GM12892 (cell line): ENCODE measurements around the gene TRAPPC2L.

Experiments used
- DNase-seq: peaks from one replicate; pipeline ENCODE4 v3.0.0; 2011; ENCODE audit not compliant: insufficient read length
- FAIRE-seq: peaks from 2 replicates; lab custom pipeline; 2011; peaks lifted over from hg19 to GRCh38; lab: Jason Lieb, UNC
- POLR2A ChIP-seq: IDR thresholded peaks from 2 replicates; pipeline ENCODE4 v1.6.1; 2011; ENCODE audit warnings: low read depth, low read length, control low read depth
- POLR2AphosphoS5 ChIP-seq: IDR thresholded peaks from 2 replicates; pipeline ENCODE4 v1.6.1; 2011; ENCODE audit warnings: low read depth, low read length, control low read depth
- TAF1 ChIP-seq: IDR thresholded peaks from 2 replicates; pipeline ENCODE4 v1.6.1; 2011; ENCODE audit warnings: low read depth, mild to moderate bottlenecking, control low read depth, low read length, borderline replicate concordance

The TRAPPC2L gene

DNA sequence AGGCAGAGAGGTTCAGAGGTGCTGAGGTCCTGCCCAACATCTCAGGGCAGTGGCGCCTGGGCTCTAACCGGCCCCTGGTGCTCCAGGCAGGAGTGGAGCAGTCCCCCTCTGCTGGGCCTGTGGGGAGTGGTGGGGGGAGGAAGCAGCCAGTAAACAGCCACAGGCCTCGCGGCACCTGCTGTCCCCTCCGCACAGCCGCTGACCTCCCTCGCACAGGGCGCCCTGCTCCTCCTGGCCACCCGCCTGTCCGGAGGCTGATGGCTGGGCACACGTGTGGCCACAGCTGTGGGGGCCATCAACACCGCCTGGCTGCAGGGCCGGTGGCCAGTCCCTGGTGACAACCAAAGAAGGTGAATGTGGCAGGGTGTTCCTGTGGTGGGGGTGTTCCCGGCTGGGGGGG, 46.3 kb downstream of the TRAPPC2L start:
- no peak for DNase-seq
- FAIRE-seq, result no peak
- TF ChIP-seq POLR2AphosphoS5, result no peak
- TF ChIP-seq POLR2A, result no peak
- no peak for TF ChIP-seq TAF1

- no peak for FAIRE-seq
- TF ChIP-seq TAF1 (no peak), POLR2A (no peak), POLR2AphosphoS5 (no peak)
- DNase-seq, result no peak
Observed at GRCh38 chr16:88904676-88905365, 47.9 kb downstream of the TRAPPC2L start.

- no peak for FAIRE-seq
- no peak for TF ChIP-seq TAF1
- TF ChIP-seq POLR2AphosphoS5, result no peak
- TF ChIP-seq POLR2A, result no peak
- peak; percentile 87 for DNase-seq
Observed at GRCh38 chr16:88905563-88905962, 48.6 kb downstream of the TRAPPC2L start.

GRCh38 chr16:88906020-88906419, 49.1 kb downstream of the TRAPPC2L start:
- TF ChIP-seq TAF1, result no peak
- no peak for TF ChIP-seq POLR2AphosphoS5
- TF ChIP-seq POLR2A, result no peak
- DNase-seq (no peak), FAIRE-seq (no peak)

DNA sequence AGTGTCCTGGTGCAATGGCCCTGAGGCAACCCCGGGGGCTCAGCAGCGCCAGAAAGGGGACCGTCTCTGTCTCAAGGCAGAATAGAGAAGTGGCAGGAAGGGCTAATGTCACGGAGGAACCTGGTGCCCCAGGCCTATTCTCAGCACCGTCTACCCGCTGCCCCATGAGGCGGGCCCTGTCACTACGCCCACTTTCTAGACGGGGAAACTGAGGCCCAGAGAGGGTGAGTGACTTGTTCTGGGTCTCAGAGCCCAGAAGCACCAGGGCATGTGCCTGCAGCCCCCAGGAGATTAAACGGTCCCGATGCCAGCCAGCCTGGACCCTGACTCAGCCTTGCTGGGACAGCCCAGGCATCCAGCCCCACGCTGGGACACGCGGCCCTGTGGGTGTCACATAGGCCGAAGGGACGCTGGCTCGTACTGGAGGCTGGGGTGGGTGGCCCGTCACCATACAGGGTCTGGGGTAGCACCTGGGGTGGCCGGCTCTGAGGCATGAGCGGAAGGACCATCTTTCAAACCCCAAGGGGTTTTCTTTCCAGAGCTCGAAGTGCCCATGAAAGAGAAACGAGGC, 49.7 kb downstream of the TRAPPC2L start:
- TF ChIP-seq POLR2A, result no peak
- TF ChIP-seq TAF1, result no peak
- no peak for TF ChIP-seq POLR2AphosphoS5
- no peak for DNase-seq
- FAIRE-seq, result no peak

DNA sequence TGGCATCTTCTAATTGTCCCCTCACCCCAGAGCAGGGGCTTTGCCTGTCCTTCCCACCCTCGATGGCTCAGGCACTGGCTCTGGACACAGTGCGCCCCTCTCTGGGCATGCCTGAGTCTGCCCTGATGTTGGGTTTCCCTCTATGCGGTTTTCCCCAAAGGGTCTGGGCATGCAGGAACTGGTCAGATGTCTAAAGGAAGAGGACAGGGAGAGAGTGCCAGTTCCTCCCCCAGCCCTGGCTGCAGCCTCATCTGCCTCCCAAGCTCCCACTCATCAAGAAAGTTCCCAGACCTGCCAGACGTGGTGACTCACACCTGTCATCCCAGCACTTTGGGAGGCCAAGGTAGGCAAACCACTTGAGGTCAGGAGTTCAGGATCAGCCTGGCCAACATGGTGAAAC, 50.8 kb downstream of the TRAPPC2L start:
- FAIRE-seq, result no peak
- no peak for DNase-seq
- TF ChIP-seq POLR2A (no peak), TAF1 (no peak), POLR2AphosphoS5 (no peak)

DNA sequence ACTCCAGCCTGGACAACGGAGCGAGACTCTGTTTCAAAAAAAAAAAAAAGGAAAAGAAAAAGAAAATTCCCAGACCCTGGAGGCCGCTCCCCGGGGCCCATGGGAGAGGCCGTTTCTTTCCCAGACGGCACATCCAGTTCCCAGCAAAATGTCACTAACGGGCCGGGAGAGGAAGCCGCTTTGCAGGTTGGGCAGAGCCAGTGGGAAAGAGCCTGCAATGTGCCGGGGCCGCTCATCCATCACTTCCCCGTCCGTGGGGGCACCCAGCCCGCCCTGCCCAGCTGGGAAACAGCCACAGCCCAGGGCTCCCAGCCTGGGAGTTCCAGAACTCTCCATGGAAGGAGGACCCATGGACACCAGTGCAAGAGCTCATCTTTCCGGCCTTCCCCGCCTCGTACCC, 51.4 kb downstream of the TRAPPC2L start:
- DNase-seq, result no peak
- TF ChIP-seq POLR2AphosphoS5 (no peak), TAF1 (no peak), POLR2A (no peak)
- no peak for FAIRE-seq

- FAIRE-seq (no peak), DNase-seq (no peak)
- TF ChIP-seq TAF1, result no peak
- TF ChIP-seq POLR2A, result no peak
- no peak for TF ChIP-seq POLR2AphosphoS5
Observed at GRCh38 chr16:88909431-88910210, 52.7 kb downstream of the TRAPPC2L start.

GRCh38 chr16:88910284-88911135, 53.6 kb downstream of the TRAPPC2L start:
- DNase-seq (no peak), FAIRE-seq (no peak)
- no peak for TF ChIP-seq POLR2A
- TF ChIP-seq POLR2AphosphoS5, result no peak
- no peak for TF ChIP-seq TAF1

DNA sequence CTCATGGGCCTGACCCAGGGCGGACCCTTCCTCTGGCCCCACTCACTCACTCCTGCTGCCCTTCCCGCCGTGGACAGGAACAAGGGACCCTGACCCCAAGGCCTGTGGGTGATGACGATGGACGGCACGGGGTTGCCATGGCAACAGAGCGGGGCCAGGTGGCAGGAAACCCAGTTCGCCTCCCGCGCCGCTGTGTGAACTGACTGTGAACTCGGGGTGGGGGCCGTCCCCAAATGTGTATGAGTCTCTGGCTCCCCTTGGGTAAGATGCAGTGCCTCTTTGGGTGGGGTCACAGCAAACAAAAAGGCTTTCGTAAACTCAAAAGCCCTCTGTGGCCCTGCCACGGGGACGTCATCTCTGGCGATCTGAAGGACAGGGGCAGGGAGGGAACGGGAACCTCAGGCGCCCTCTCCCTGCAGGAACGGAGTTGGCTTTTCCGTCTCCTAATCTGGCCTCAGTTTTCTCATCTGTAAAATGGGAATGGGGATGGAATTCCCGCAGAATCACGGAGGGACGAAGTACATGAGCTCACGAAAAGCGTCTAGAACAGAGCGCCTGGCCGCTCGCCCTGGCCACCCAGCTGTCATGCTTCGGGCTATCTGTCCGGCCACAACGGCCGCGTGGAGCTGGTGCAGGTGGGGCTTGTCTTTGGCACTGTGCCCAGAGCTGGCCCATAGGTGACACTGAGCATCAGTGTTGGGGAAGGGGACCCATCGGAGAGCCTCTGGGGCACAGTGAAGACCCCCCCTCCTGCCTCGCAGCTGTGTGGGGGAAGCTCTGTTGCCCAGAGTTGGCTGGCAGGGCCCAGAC, 54.4 kb downstream of the TRAPPC2L start:
- FAIRE-seq (no peak), DNase-seq (no peak)
- TF ChIP-seq POLR2AphosphoS5 (no peak), POLR2A (no peak), TAF1 (no peak)

- TF ChIP-seq TAF1 (no peak), POLR2AphosphoS5 (no peak), POLR2A (no peak)
- no peak for DNase-seq
- FAIRE-seq, result no peak
Observed at GRCh38 chr16:88911946-88912310, 55.0 kb downstream of the TRAPPC2L start.
